Ovary (tissue), 9 donors: Measurements from ENCODE around the gene AKAP9. TPM values are rescaled to one million over a fixed set of nuclear protein-coding genes. Genes with fewer than 3 reads are reported as not detected.
"Not testable (repeated sequence)": the region's sequence is repeated elsewhere in the genome, so short reads cannot be mapped to it uniquely, and the experiment has no call there.

ENCODE experiments used
- DNase-seq, 5 donors: peaks; one replicate each; pipeline ENCODE4 v3.0.0-alpha.2; 2019 to 2020
- H3K27ac ChIP-seq, 2 donors: fragments of 200-600 bp; one replicate each; pipeline versions ENCODE4 v1.5.1 to v1.8.0; 2019 to 2022
- H3K27me3 ChIP-seq: fragments of 200-600 bp; one replicate; pipeline ENCODE4 v1.8.0; 2022
- H3K36me3 ChIP-seq: fragments of 200-600 bp; sonication (generic); one replicate; pipeline ENCODE4 v1.5.1; 2019
- H3K4me1 ChIP-seq: one replicate; pipeline ENCODE4 v1.8.1; 2013; ENCODE audit warnings: mild to moderate bottlenecking, moderate library complexity; ENCODE audit not compliant: insufficient read depth
- H3K4me3 ChIP-seq: fragments of 200-600 bp; sonication (generic); one replicate; pipeline ENCODE4 v1.5.1; 2017
- H3K9me3 ChIP-seq, 2 donors: fragments of 200-600 bp in 1 of 2; sonication (generic) in 1 of 2; one replicate each; pipeline versions ENCODE4 v1.5.1 to v1.8.1; 2013 to 2019; ENCODE audit warnings: mild to moderate bottlenecking in 1 of 2, moderate library complexity in 1 of 2
- CTCF ChIP-seq, 3 donors: fragments of 450-650 bp in 2 of 3; fragments of 200-600 bp in 1 of 3; IDR thresholded peaks; one replicate each; pipeline versions ENCODE4 v1.5.1 to v1.8.0; 2016 to 2022; ENCODE audit warnings: antibody characterized with exemption in 3 of 3, mild to moderate bottlenecking in 1 of 3
- EP300 ChIP-seq: sonication (generic); formaldehyde crosslinking; IDR thresholded peaks from one replicate; pipeline ENCODE4 v1.6.1; 2017; ENCODE audit warnings: antibody characterized with exemption
- POLR2A ChIP-seq: fragments of 450-650 bp; IDR thresholded peaks from one replicate; pipeline ENCODE4 v1.6.1; 2017; ENCODE audit warnings: antibody characterized with exemption, mild to moderate bottlenecking, moderate library complexity
- WGBS, 3 donors: extraction: QIAGEN DNeasy Blood & Tissue Kit in 1 of 3; methylation state at CpG; one replicate each; pipeline versions ENCODE4 v1.1.5 to v1.1.7; 2013 to 2017; 5-methylcytosine and 5-hydroxymethylcytosine counted together
- intact Hi-C, 4 donors: fragments of 100-400 bp; cut with DNase I; formaldehyde crosslinking; loops; one replicate each; pipeline versions ENCODE4 v1.11.0 to v1.15.1; 2022 to 2023
- polyA plus RNA-seq, 2 donors: library from polyadenylated mRNA; stranded (reverse); fragments of 200-250 nt in 1 of 2; fragments of 350-450 nt in 1 of 2; fragmentation: Illumina TruSeq in 1 of 2; extraction: RNeasy Lipid Tissue Mini Kit (QIAGEN cat#74804) in 1 of 2; gene quantifications; one replicate each; pipeline ENCODE4 v1.2.3, GENCODE V29; 2013 to 2014
- total RNA-seq, 7 donors: library from RNA; depleted of rRNA in 2 of 7; stranded (reverse); fragments of >200 nt in 2 of 7; fragmentation: NEBNext Ultra II Directional in 3 of 7; extraction: Animal tissue kit (Norgen Biotek cat#: 25700) in 3 of 7; gene quantifications; one replicate each; pipeline versions ENCODE4 v1.1.0 to v1.2.4, GENCODE V29; 2016 to 2023
- donor health status: DM: no; HTN: no; CAD: no; lungs with moderate emphysema.
- donor health status: DM: no; HTN: no; CAD: no.
- donor health status: Bipolar disorder and iron deficiency.
- donor health status: DM: yes; HTN: yes; CAD: no.
- donor health status: DM: no; HTN: no; CAD: no.
- donor health status: DM: yes; HTN: yes; CAD: no.

The AKAP9 gene
- total and polyA plus RNA-seq, 9 donors, result 22.1 to 92.8 (median 57.7) TPM

DNA sequence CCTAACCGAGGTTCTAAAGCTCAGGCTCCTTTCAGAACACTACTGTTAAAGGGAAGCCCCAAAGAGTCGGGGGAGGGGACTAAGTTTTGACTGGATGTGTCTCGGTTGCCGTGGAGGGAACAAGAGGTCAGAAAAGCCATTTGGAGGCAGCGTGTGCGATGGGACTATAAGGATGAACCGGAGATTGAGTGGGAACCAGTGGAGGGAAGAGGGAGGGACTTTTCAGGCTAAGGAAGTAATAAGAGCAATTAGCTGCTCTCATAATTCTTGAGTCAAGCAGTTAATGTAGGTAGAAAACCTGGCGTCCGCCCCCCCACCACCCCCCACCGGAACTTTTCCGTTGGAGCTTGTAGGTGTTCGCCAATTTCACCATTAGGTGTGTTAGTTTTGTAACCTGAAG is 491 bp upstream of the AKAP9 start:
- Histone ChIP-seq H3K4me1 (peaks cover 6% of the 10 kb centered on the region), H3K4me3 (peak overlapping the region; percentile 75), H3K27me3 (no peaks in the 10 kb centered on the region), H3K27ac (peak overlapping the region; percentile 95 to 98), H3K9me3 (no peaks in the 10 kb centered on the region), H3K36me3 (no peaks in the 10 kb centered on the region)
- WGBS, 3 donors, result 0 to 1% (median 0%) methylated on average over 12 of the region's 12 CpGs
- DNase-seq, result peak; percentile 41 to 61 (median 44)
- no peak for TF ChIP-seq POLR2A
- no peak for TF ChIP-seq CTCF (IDR thresholded peaks at IDR 0.05)
- no peak for TF ChIP-seq EP300
- intact Hi-C loops, result no loop called here

GRCh38 chr7:91941450-91941849 is 788 bp downstream of the AKAP9 start:
- Histone ChIP-seq H3K27ac (peak overlapping the region; percentile 95 to 98), H3K4me3 (peak overlapping the region; percentile 75), H3K36me3 (no peaks in the 10 kb centered on the region), H3K9me3 (no peaks in the 10 kb centered on the region), H3K4me1 (peaks cover 13% of the 10 kb centered on the region), H3K27me3 (no peaks in the 10 kb centered on the region)
- TF ChIP-seq POLR2A, result no peak
- no peak for TF ChIP-seq EP300
- TF ChIP-seq CTCF (IDR thresholded peaks at IDR 0.05), result no peak
- peak in 2 of 5 donors; percentile 15 to 22 for DNase-seq
- 1% methylated on average over 7 of the region's 7 CpGs for WGBS, 3 donors
- intact Hi-C loops, result no loop called here

DNA sequence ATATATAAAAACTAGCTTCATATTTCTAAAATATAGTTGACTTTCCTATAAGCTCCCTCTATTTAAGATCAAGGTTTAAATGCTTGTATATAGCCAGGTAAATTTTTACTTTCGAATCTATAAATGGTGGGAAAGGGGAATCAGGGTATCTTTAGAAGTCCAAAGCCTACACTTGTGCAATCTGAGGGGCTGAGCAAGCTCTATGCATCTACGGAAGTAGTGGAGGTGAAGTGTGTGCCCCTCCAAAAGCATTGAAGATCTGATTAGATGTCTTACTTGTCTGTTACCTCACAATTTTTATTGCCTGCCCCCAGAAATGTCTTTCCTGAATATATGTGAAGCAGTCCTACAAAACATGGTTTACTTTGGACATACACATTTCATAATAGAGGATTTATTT is 1.6 kb downstream of the AKAP9 start:
- 38 to 56% (median 42%) methylated on average over 2 of the region's 2 CpGs for WGBS, 3 donors
- no peak overlapping the region for H3K27ac ChIP-seq
- no peaks in the 10 kb centered on the region for H3K9me3 ChIP-seq
- intact Hi-C loops, result no loop called here
- H3K4me1 ChIP-seq, result peaks cover 15% of the 10 kb centered on the region
- TF ChIP-seq POLR2A (no peak), CTCF (IDR thresholded peaks at IDR 0.05) (no peak), EP300 (no peak)
- no peaks in the 10 kb centered on the region for H3K27me3 ChIP-seq
- peak overlapping the region; percentile 75 for H3K4me3 ChIP-seq
- DNase-seq, result no peak
- no peaks in the 10 kb centered on the region for H3K36me3 ChIP-seq

GRCh38 chr7:91944970-91945369 is 4.3 kb downstream of the AKAP9 start:
- H3K4me3 ChIP-seq, H3K9me3 ChIP-seq, DNase-seq, intact Hi-C loops, H3K27me3 ChIP-seq, H3K36me3 ChIP-seq: not testable (repeated sequence)
- H3K4me1 ChIP-seq, result peaks cover 15% of the 10 kb centered on the region
- 90 to 94% (median 94%) methylated on average over 5 of the region's 5 CpGs for WGBS, 3 donors
- H3K27ac ChIP-seq, result peak overlapping the region in 1 of 2 donors; percentile 36

GRCh38 chr7:91945476-91945875 is 4.8 kb downstream of the AKAP9 start:
- no peaks in the 10 kb centered on the region for H3K36me3 ChIP-seq
- H3K9me3 ChIP-seq, result no peaks in the 10 kb centered on the region
- intact Hi-C loops, result no loop called here
- WGBS, 3 donors, result 21 to 35% (median 34%) methylated on average over 2 of the region's 2 CpGs
- H3K4me3 ChIP-seq, result no peak overlapping the region
- H3K4me1 ChIP-seq, result peaks cover 15% of the 10 kb centered on the region
- peak in 1 of 3 donors; percentile 25 for TF ChIP-seq CTCF (IDR thresholded peaks at IDR 0.05)
- TF ChIP-seq POLR2A, result no peak
- H3K27ac ChIP-seq, result peak overlapping the region in 1 of 2 donors; percentile 36
- H3K27me3 ChIP-seq, result no peaks in the 10 kb centered on the region
- peak in 1 of 5 donors; percentile 43 for DNase-seq
